Liver (tissue), 9 donors: ENCODE results near the gene SLX1A. TPM values are rescaled to one million over a fixed set of nuclear protein-coding genes. Genes with fewer than 3 reads are reported as not detected.

ENCODE experiments used
- DNase-seq: peaks from one replicate; pipeline ENCODE4 v3.0.0-alpha.2; 2017; ENCODE audit warnings: low spot score
- H3K27ac ChIP-seq, 2 donors: one replicate each; pipeline ENCODE4 v1.7.0; 2013; ENCODE audit warnings: inconsistent platforms in 2 of 2, low read length in 2 of 2, control low read depth in 1 of 2, low read depth in 1 of 2, mild to moderate bottlenecking in 1 of 2
- H3K27me3 ChIP-seq, 4 donors: one replicate each; pipeline versions ENCODE4 v1.6.1 to v1.7.0; 2013; ENCODE audit warnings: low read length in 3 of 4, inconsistent platforms in 1 of 4, mild to moderate bottlenecking in 1 of 4, moderate library complexity in 1 of 4; ENCODE audit not compliant: control insufficient read depth in 4 of 4, insufficient read depth in 4 of 4
- H3K36me3 ChIP-seq, 4 donors: one replicate each; pipeline versions ENCODE4 v1.6.1 to v1.7.0; 2013; ENCODE audit warnings: low read length in 3 of 4, mild to moderate bottlenecking in 3 of 4, low read depth in 1 of 4, moderate library complexity in 1 of 4; ENCODE audit not compliant: control insufficient read depth in 4 of 4, insufficient read depth in 3 of 4
- H3K4me1 ChIP-seq, 4 donors: one replicate each; pipeline versions ENCODE4 v1.6.1 to v1.7.0; 2013; ENCODE audit warnings: low read length in 3 of 4, mild to moderate bottlenecking in 3 of 4, moderate library complexity in 1 of 4; ENCODE audit not compliant: control insufficient read depth in 4 of 4, insufficient read depth in 4 of 4
- H3K4me3 ChIP-seq, 3 donors: one replicate each; pipeline versions ENCODE4 v1.6.1 to v1.7.0; 2013; ENCODE audit warnings: low read length in 3 of 3, control low read depth in 1 of 3, low read depth in 1 of 3, mild to moderate bottlenecking in 1 of 3
- H3K9ac ChIP-seq, 2 donors: one replicate each; pipeline ENCODE4 v1.7.0; 2013; ENCODE audit warnings: low read length in 2 of 2, mild to moderate bottlenecking in 2 of 2, moderate library complexity in 2 of 2, control low read depth in 1 of 2, low read depth in 1 of 2
- H3K9me3 ChIP-seq, 4 donors: one replicate each; pipeline versions ENCODE4 v1.6.1 to v1.7.0; 2013; ENCODE audit warnings: low read length in 3 of 4; ENCODE audit not compliant: control insufficient read depth in 4 of 4
- EGR1 ChIP-seq, 2 donors: IDR thresholded peaks; 2 replicates each; pipeline ENCODE4 v1.6.1; 2016 to 2018; ENCODE audit warnings: antibody characterized with exemption in 2 of 2, low read depth in 2 of 2
- FOXA1 ChIP-seq: IDR thresholded peaks from 2 replicates; pipeline ENCODE4 v1.6.1; 2016; ENCODE audit warnings: antibody characterized with exemption
- FOXA2 ChIP-seq: IDR thresholded peaks from 2 replicates; pipeline ENCODE4 v1.6.1; 2016; ENCODE audit warnings: antibody characterized with exemption
- GABPA ChIP-seq, 2 donors: IDR thresholded peaks in 1 of 2; conservative IDR thresholded peaks in 1 of 2; 2 replicates each; pipeline ENCODE4 v1.6.1; 2016; ENCODE audit warnings: antibody characterized with exemption in 2 of 2, mild to moderate bottlenecking in 1 of 2, moderate library complexity in 1 of 2
- HNF4G ChIP-seq: IDR thresholded peaks from 2 replicates; pipeline ENCODE4 v1.6.1; 2016; ENCODE audit warnings: antibody characterized with exemption
- JUND ChIP-seq, 2 donors: IDR thresholded peaks; 2 replicates each; pipeline ENCODE4 v1.6.1; 2016; ENCODE audit warnings: antibody characterized with exemption in 2 of 2
- NR2F2 ChIP-seq: IDR thresholded peaks from 2 replicates; pipeline ENCODE4 v1.6.1; 2016; ENCODE audit warnings: antibody characterized with exemption
- RAD21 ChIP-seq, 2 donors: IDR thresholded peaks; 2 replicates each; pipeline ENCODE4 v1.6.1; 2016; ENCODE audit warnings: antibody characterized with exemption in 2 of 2, mild to moderate bottlenecking in 2 of 2
- RXRA ChIP-seq, 2 donors: IDR thresholded peaks; 2 replicates each; pipeline ENCODE4 v1.6.1; 2017 to 2018; ENCODE audit warnings: antibody characterized with exemption in 2 of 2, mild to moderate bottlenecking in 1 of 2
- SP1 ChIP-seq: IDR thresholded peaks from 2 replicates; pipeline ENCODE4 v1.6.1; 2018; ENCODE audit warnings: antibody characterized with exemption, mild to moderate bottlenecking
- TAF1 ChIP-seq: conservative IDR thresholded peaks from 2 replicates; pipeline ENCODE4 v1.6.1; 2016; ENCODE audit warnings: antibody characterized with exemption, mild to moderate bottlenecking
- YY1 ChIP-seq: IDR thresholded peaks from 2 replicates; pipeline ENCODE4 v1.6.1; 2016; ENCODE audit warnings: antibody characterized with exemption, mild to moderate bottlenecking
- WGBS: extraction: QIAGEN DNeasy Blood & Tissue Kit; methylation state at CpG from one replicate; pipeline ENCODE4 v1.1.7; 2013; 5-methylcytosine and 5-hydroxymethylcytosine counted together
- polyA plus RNA-seq, 2 donors: library from polyadenylated mRNA; stranded (reverse) in 1 of 2; unstranded in 1 of 2; fragments of 200-250 nt in 1 of 2; fragments of >200 nt in 1 of 2; fragmentation: Nextera tagmentation in 1 of 2; extraction: Ambion mirVana in 1 of 2; gene quantifications; one replicate each; pipeline versions ENCODE4 v1.2.1 to v1.2.3, GENCODE V29; 2013 to 2015
- total RNA-seq, 2 donors: library from RNA; depleted of rRNA; stranded (reverse); fragments of >200 nt; gene quantifications; one replicate each; pipeline ENCODE4 v1.2.3, GENCODE V29; 2014
- TF ChIP-seq, protein P1 (sequence below): fragments of 150-350 bp; IDR thresholded peaks from 2 replicates; pipeline ENCODE4 v1.5.1; 2017; ENCODE audit warnings: improper control_type of control experiment, low read depth, low read length; ENCODE audit not compliant: missing input control
- TF ChIP-seq, protein P2 (sequence below): IDR thresholded peaks from 2 replicates; pipeline ENCODE4 v1.6.1; 2016; ENCODE audit warnings: antibody characterized with exemption
- TF ChIP-seq, protein P3 (sequence below): IDR thresholded peaks from 2 replicates; pipeline ENCODE4 v1.6.1; 2016; ENCODE audit warnings: antibody characterized with exemption
- TF ChIP-seq, protein P4 (sequence below): IDR thresholded peaks from 2 replicates; pipeline ENCODE4 v1.6.1; 2016; ENCODE audit warnings: antibody characterized with exemption
- TF ChIP-seq, protein P5 (sequence below): IDR thresholded peaks from 2 replicates; pipeline ENCODE4 v1.6.1; 2016; ENCODE audit warnings: antibody characterized with exemption, mild to moderate bottlenecking
- donor health status: healthy.
- donor health status: healthy.
- donor health status: healthy.
- donor health status: healthy.
- donor health status: healthy.

SLX1A gene
- total and polyA plus RNA-seq, 4 donors, result 37.1 to 55.2 (median 42.0) TPM

DNA sequence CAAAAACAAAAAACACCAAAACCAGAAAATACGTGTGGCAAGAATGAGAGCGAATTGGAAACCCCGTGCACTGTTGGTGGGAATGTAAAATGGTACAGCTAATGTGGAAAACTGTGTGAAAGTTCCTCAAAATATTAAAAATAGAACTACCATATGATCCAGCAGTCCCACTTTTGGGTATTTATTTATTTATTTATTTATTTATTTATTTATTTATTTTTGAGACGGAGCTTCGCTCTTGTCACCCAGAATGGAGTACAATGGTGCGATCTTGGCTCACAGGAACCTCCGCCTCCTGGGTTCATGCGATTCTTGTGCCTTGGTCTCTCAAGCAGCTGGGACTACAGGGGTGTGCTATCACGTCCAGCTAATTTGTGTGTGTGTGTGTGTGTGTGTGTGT is 41.2 kb upstream of the SLX1A start:
- no peak overlapping the region for H3K27ac ChIP-seq
- WGBS, result 97% methylated on average over 9 of the region's 9 CpGs
- H3K9ac ChIP-seq, result no peak overlapping the region
- H3K36me3 ChIP-seq, result no peaks in the 10 kb centered on the region
- no peaks in the 10 kb centered on the region for H3K9me3 ChIP-seq
- H3K27me3 ChIP-seq, result no peaks in the 10 kb centered on the region
- TF ChIP-seq JUND (IDR thresholded peaks at IDR 0.05) (no peak), GABPA (IDR thresholded peaks at IDR 0.05 in 1 of 2, conservative IDR thresholded peaks at IDR 0.05 in 1 of 2) (no peak), YY1 (no peak), SP1 (no peak), TAF1 (no peak), FOXA2 (no peak), EGR1 (IDR thresholded peaks at IDR 0.05; ENCODE audit: low read depth in 2 of 2) (no peak)
- TF ChIP-seq, protein P1, sequence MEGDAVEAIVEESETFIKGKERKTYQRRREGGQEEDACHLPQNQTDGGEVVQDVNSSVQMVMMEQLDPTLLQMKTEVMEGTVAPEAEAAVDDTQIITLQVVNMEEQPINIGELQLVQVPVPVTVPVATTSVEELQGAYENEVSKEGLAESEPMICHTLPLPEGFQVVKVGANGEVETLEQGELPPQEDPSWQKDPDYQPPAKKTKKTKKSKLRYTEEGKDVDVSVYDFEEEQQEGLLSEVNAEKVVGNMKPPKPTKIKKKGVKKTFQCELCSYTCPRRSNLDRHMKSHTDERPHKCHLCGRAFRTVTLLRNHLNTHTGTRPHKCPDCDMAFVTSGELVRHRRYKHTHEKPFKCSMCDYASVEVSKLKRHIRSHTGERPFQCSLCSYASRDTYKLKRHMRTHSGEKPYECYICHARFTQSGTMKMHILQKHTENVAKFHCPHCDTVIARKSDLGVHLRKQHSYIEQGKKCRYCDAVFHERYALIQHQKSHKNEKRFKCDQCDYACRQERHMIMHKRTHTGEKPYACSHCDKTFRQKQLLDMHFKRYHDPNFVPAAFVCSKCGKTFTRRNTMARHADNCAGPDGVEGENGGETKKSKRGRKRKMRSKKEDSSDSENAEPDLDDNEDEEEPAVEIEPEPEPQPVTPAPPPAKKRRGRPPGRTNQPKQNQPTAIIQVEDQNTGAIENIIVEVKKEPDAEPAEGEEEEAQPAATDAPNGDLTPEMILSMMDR, result no peak
- TF ChIP-seq, protein P2, sequence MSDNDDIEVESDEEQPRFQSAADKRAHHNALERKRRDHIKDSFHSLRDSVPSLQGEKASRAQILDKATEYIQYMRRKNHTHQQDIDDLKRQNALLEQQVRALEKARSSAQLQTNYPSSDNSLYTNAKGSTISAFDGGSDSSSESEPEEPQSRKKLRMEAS, result no peak
- no peaks in the 10 kb centered on the region for H3K4me1 ChIP-seq
- H3K4me3 ChIP-seq, result no peak overlapping the region
- no peak for DNase-seq

DNA sequence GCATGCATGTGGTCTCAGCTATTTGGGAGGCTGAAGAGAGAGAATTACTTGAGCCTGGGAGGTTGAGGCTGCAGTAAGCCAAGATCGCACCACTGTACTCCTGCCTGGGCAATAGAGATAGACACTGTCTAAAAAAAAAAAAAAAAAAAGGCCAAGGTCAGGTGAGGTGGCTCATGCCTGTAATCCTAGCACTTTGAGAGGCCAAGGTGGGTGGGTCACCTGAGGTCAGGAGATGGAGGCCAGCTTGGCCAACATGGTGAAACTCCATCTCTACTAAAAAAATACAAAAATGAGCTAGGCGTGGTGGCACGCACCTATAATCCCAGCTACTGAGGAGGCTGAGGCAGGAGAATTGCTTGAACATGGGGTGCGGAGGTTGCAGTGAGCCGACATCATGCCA is 38.5 kb upstream of the SLX1A start:
- no peaks in the 10 kb centered on the region for H3K4me1 ChIP-seq
- no peaks in the 10 kb centered on the region for H3K27me3 ChIP-seq
- no peaks in the 10 kb centered on the region for H3K36me3 ChIP-seq
- no peak for DNase-seq
- H3K4me3 ChIP-seq, result no peak overlapping the region
- H3K9ac ChIP-seq, result no peak overlapping the region
- 97% methylated on average over 5 of the region's 5 CpGs for WGBS
- H3K9me3 ChIP-seq, result no peaks in the 10 kb centered on the region
- no peak for TF ChIP-seq GABPA (IDR thresholded peaks at IDR 0.05 in 1 of 2, conservative IDR thresholded peaks at IDR 0.05 in 1 of 2)
- TF ChIP-seq, protein P3, sequence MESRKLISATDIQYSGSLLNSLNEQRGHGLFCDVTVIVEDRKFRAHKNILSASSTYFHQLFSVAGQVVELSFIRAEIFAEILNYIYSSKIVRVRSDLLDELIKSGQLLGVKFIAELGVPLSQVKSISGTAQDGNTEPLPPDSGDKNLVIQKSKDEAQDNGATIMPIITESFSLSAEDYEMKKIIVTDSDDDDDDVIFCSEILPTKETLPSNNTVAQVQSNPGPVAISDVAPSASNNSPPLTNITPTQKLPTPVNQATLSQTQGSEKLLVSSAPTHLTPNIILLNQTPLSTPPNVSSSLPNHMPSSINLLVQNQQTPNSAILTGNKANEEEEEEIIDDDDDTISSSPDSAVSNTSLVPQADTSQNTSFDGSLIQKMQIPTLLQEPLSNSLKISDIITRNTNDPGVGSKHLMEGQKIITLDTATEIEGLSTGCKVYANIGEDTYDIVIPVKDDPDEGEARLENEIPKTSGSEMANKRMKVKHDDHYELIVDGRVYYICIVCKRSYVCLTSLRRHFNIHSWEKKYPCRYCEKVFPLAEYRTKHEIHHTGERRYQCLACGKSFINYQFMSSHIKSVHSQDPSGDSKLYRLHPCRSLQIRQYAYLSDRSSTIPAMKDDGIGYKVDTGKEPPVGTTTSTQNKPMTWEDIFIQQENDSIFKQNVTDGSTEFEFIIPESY, result no peak
- TF ChIP-seq, protein P4, sequence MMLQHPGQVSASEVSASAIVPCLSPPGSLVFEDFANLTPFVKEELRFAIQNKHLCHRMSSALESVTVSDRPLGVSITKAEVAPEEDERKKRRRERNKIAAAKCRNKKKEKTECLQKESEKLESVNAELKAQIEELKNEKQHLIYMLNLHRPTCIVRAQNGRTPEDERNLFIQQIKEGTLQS, result no peak
- TF ChIP-seq RXRA (IDR thresholded peaks at IDR 0.05), result no peak
- no peak for TF ChIP-seq JUND (IDR thresholded peaks at IDR 0.05)
- TF ChIP-seq, protein P2, result no peak
- no peak for TF ChIP-seq YY1
- no peak for TF ChIP-seq FOXA1
- no peak for TF ChIP-seq EGR1 (IDR thresholded peaks at IDR 0.05; ENCODE audit: low read depth in 2 of 2)
- TF ChIP-seq, protein P5, sequence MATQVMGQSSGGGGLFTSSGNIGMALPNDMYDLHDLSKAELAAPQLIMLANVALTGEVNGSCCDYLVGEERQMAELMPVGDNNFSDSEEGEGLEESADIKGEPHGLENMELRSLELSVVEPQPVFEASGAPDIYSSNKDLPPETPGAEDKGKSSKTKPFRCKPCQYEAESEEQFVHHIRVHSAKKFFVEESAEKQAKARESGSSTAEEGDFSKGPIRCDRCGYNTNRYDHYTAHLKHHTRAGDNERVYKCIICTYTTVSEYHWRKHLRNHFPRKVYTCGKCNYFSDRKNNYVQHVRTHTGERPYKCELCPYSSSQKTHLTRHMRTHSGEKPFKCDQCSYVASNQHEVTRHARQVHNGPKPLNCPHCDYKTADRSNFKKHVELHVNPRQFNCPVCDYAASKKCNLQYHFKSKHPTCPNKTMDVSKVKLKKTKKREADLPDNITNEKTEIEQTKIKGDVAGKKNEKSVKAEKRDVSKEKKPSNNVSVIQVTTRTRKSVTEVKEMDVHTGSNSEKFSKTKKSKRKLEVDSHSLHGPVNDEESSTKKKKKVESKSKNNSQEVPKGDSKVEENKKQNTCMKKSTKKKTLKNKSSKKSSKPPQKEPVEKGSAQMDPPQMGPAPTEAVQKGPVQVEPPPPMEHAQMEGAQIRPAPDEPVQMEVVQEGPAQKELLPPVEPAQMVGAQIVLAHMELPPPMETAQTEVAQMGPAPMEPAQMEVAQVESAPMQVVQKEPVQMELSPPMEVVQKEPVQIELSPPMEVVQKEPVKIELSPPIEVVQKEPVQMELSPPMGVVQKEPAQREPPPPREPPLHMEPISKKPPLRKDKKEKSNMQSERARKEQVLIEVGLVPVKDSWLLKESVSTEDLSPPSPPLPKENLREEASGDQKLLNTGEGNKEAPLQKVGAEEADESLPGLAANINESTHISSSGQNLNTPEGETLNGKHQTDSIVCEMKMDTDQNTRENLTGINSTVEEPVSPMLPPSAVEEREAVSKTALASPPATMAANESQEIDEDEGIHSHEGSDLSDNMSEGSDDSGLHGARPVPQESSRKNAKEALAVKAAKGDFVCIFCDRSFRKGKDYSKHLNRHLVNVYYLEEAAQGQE, result no peak
- TF ChIP-seq NR2F2, result no peak
- TF ChIP-seq RAD21 (IDR thresholded peaks at IDR 0.05), result no peak
- no peak for TF ChIP-seq FOXA2
- TF ChIP-seq SP1, result no peak
- no peak for TF ChIP-seq HNF4G
- no peak for TF ChIP-seq TAF1
- TF ChIP-seq, protein P1, result no peak
- H3K27ac ChIP-seq, result no peak overlapping the region
